GM12878 (cell line): Measurements from ENCODE around the gene ZCCHC13. TPM values are rescaled to one million over a fixed set of nuclear protein-coding genes. Genes with fewer than 3 reads are reported as not detected.

Experiments used
- microRNA counts: library from miRNA; unstranded; fragments of <30 nt; microRNA quantifications from one replicate; lab custom pipeline; 2016
- microRNA-seq: library from miRNA; unstranded; fragments of <30 nt; microRNA quantifications from one replicate; pipeline ENCODE4, GENCODE V29; 2018
- polyA plus RNA-seq, 11 experiments: library from polyadenylated mRNA; depleted of rRNA in 4 of 11; unstranded in 6 of 11; stranded (reverse) in 5 of 11; fragments of >200 nt; fragmentation: Nextera tagmentation in 4 of 11; fragmentation: Illumina TruSeq in 1 of 11; extraction: Ambion mirVana in 4 of 11; extraction: Trizol in 1 of 11; gene quantifications; 1 replicate in 1 of 11; 2 replicates in 10 of 11; pipeline versions ENCODE4 v1.2.1 to v1.2.3, GENCODE V29; 2011 to 2016; ENCODE audit warnings: inconsistent platforms in 2 of 11, missing spikeins in 2 of 11, low read depth in 1 of 11
- small RNA-seq: library from RNA; depleted of rRNA; stranded (forward); fragments of <200 nt; gene quantifications from one replicate; pipeline ENCODE3, GENCODE V24; 2014
- total RNA-seq, 4 experiments: library from RNA; depleted of rRNA in 3 of 4; stranded (reverse); fragments of >200 nt in 3 of 4; fragmentation: Illumina TruSeq in 1 of 4; extraction: Trizol in 1 of 4; gene quantifications; 2 replicates each; pipeline versions ENCODE4 v1.2.1 to v1.2.3, GENCODE V29; 2013 to 2021

ZCCHC13 gene
- total and polyA plus RNA-seq, 10 of the 15 experiments (the other 5 are each of a cell fraction or from before 2014, with no cell fraction given) = not detected

MicroRNAs within 50 kb of the gene (microRNA counts, 767-probe panel; counts per million panel counts)
- microRNA hsa-miR-374a-5p (lab: Ali Mortazavi, UCI) = 4,434 counts per million, percentile 96 among the panel's probes with 10 or more counts
- microRNA hsa-miR-545-3p (lab: Ali Mortazavi, UCI) = 55.3 counts per million

Small RNA genes within 50 kb of the gene (microRNA-seq; reads per million reads assigned to microRNA genes)
- 158 reads per million, percentile 79 among the genes with 10 or more reads in this experiment for gene MIR374A
- 12.8 reads per million, percentile 48 among the genes with 10 or more reads in this experiment for gene MIR545

Small RNA genes within 50 kb of the gene (small RNA-seq; reads per million reads assigned to genes)
- gene AC004386.2 (not detected), gene MIR374A (108 reads per million, percentile 99 among the genes with 10 or more reads in this experiment), gene MIR545 (0.98 reads per million, percentile 31 among the genes with 10 or more reads in this experiment), gene RF02119 (not detected), gene RF02120 (not detected), gene RF02121 (not detected), gene RF02122 (not detected), gene RF02123 (not detected)

Other genes with a start within 250 kb of the ZCCHC13 start
- not detected in 2 replicates for gene SLC16A2, start 117.3 kb downstream of the ZCCHC13 start, total RNA-seq (2014; rRNA removed)
- gene SLC16A2, start 117.3 kb downstream of the ZCCHC13 start, total RNA-seq (2014; rRNA removed; fragmentation: Illumina TruSeq; extraction: Trizol) = not detected in 2 replicates
- gene SLC16A2, start 117.3 kb downstream of the ZCCHC13 start, total RNA-seq (2021) = 0.08 and 0.13 TPM in 2 replicates
- gene SLC16A2, start 117.3 kb downstream of the ZCCHC13 start, polyA plus RNA-seq (2011; rRNA removed) = not detected in 2 replicates
- not detected in 2 replicates for gene SLC16A2, start 117.3 kb downstream of the ZCCHC13 start, polyA plus RNA-seq (2014; fragmentation: Illumina TruSeq; extraction: Trizol)
- gene SLC16A2, start 117.3 kb downstream of the ZCCHC13 start, polyA plus RNA-seq (2014; fragmentation: Nextera tagmentation; extraction: Ambion mirVana) = not detected
- not detected in 2 replicates for gene SLC16A2, start 117.3 kb downstream of the ZCCHC13 start, polyA plus RNA-seq (2014; rRNA removed)
- gene SLC16A2, start 117.3 kb downstream of the ZCCHC13 start, polyA plus RNA-seq (2016; fragmentation: Nextera tagmentation; extraction: Ambion mirVana) = under 1 TPM in 1 of 2 experiments, not detected in 1; 0.13 TPM